NCI-H226 (cell line): ENCODE results near the gene ARHGEF39.
"Not testable (repeated sequence)": the region's sequence is repeated elsewhere in the genome, so short reads cannot be mapped to it uniquely, and the experiment has no call there.

Source experiments
- DNase-seq: peaks from one replicate; pipeline ENCODE4 v3.0.0-alpha.2; 2015

ARHGEF39 gene

DNA sequence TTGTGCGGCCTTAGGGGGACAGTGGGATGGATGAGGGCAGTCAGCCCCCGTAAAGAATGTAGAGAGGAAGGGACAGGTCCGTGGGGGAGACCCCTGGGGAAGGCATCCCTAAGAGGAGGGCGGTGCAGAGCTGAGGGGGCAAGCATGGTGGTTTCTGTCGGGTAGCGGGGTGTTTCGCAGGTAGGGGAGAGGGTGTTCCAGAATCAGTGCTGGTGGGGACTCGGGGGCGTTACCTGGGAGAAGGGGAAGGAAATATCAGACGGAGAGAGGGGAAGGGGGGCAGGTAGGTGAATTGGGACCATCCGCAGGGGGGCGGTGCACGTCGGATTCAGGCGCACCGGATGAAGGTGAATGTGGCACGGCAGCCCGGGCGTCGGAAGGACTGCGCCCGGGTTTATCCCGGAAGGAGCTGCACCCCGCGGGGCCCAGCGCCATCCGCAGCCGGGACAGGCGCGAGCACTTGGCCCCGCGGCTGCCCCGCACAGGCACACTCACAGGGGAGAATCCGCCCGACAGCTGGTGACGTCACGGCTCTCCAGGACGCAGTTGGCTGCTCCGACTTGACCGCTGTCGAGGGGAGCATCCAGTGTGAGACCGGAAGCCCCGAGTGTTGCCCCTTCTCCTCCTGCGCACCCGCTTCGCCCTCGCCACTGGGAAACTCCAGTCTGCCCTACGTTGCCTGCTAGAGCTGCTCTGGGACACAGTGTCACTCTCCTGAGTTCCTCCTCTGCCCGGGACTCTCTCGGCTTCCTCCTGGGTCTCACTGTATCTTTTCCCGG lies 48.1 kb downstream of the ARHGEF39 start:
- no peak for DNase-seq

GRCh38 chr9:35615981-35616680 lies 48.9 kb downstream of the ARHGEF39 start:
- no peak for DNase-seq

DNA sequence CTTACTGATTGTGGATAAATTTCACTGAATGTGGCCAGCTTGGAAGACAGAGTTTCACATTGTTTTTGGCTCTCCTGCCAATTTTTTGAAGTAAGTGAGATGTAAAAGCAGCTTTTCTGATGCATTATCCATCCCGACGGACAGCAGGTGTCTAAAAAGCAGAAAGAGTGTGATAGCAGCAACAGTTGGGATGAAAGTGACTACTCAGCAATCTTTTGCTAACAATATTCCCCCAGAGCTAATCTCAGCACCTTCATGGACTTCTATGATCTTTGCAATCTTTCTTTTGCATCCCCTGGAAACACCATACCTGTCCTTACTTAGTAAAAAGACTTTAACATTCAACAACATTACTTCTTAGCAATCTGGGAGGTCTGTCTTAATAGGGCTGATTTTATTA lies 52.2 kb downstream of the ARHGEF39 start:
- no peak for DNase-seq

- not testable (repeated sequence) for DNase-seq
Measured at GRCh38 chr9:35612066-35612465, 52.9 kb downstream of the ARHGEF39 start.

DNA sequence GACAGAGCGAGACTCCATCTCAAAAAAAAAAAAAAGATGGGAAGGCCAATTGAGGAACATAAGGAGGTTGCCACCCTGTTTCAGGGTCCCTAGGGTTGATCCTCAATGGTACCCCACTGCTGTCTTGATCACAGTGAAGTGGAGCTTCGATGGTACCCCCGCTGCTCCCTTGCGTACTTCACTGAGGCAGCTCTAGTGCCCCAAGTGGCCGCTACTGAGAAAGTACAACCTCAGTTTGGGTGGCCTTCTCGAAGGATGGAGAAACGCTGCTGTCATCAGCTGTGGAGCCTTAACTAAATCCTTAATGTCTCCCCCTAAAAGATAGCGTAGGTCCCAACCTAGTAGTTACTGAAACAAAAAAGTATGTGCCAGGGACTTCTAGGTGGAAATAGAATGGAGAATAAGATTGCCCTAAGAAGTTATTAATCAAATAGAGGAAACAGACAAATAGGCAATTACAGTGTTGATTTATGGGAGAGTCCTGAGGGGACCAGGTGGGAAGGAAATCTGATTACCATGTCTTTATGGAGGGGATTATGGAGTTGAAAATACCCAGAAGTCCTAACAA lies 53.7 kb downstream of the ARHGEF39 start:
- DNase-seq: no peak

DNA sequence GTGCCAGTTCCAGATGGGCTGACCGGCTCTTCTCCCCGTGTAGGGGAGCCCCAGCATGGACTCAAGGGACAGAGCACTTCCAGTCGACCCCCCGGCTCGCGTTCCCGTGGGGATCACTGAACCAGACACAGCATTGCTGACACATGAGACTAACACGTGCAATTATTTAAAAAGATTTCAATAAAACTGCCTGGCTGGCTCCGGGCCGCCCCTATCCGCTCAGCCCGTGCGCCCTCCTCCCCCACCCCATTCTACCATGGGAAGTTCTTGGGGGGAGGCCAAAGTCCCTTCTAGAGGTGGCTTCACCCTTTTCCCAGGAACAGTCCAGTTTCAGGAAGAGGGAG lies 55.2 kb downstream of the ARHGEF39 start:
- DNase-seq: no peak
